Measurements from ENCODE around the gene ST6GAL1.

Gene ST6GAL1

GRCh38 chr3:187077537-187077936, 147.2 kb downstream of the ST6GAL1 start:
- TF ChIP-seq SUZ12 (IDR thresholded peaks at IDR 0.05; ENCODE audit: extremely low read depth, insufficient read depth, insufficient read length): no peak
- no peak for TF ChIP-seq YY1 (IDR thresholded peaks at IDR 0.05; ENCODE audit: insufficient read depth, insufficient read length)
- TF ChIP-seq ZNF274 (IDR thresholded peaks at IDR 0.05; ENCODE audit: low read depth, low read length): no peak
- Histone ChIP-seq H3K27me3 (ENCODE audit: insufficient read depth, insufficient read length) (no peaks in the 10 kb centered on the region), H3K4me1 (ENCODE audit: insufficient read depth, insufficient read length) (no peaks in the 10 kb centered on the region), H3K9me3 (ENCODE audit: insufficient read depth, low read length) (no peaks in the 10 kb centered on the region), H3K9ac (ENCODE audit: insufficient read length, low read depth) (no peak overlapping the region), H3K36me3 (ENCODE audit: insufficient read depth, insufficient read length, low read length) (peaks cover 57% of the 10 kb centered on the region), H3K4me3 (ENCODE audit: insufficient read length, low read depth) (no peak overlapping the region)
- DNase-seq (ENCODE audit: low read depth, low spot score): no peak

- no peak for TF ChIP-seq ZNF274 (IDR thresholded peaks at IDR 0.05; ENCODE audit: low read depth, low read length)
- TF ChIP-seq YY1 (IDR thresholded peaks at IDR 0.05; ENCODE audit: insufficient read depth, insufficient read length): no peak
- TF ChIP-seq SUZ12 (IDR thresholded peaks at IDR 0.05; ENCODE audit: extremely low read depth, insufficient read depth, insufficient read length): no peak
Observed at GRCh38 chr3:187079090-187080022, 149.0 kb downstream of the ST6GAL1 start.

GRCh38 chr3:187080799-187081450, 150.6 kb downstream of the ST6GAL1 start:
- no peaks in the 10 kb centered on the region for H3K27me3 ChIP-seq (ENCODE audit: insufficient read depth, insufficient read length)
- TF ChIP-seq ZNF274 (IDR thresholded peaks at IDR 0.05; ENCODE audit: low read depth, low read length): no peak
- TF ChIP-seq SUZ12 (IDR thresholded peaks at IDR 0.05; ENCODE audit: extremely low read depth, insufficient read depth, insufficient read length): no peak
- no peak for TF ChIP-seq YY1 (IDR thresholded peaks at IDR 0.05; ENCODE audit: insufficient read depth, insufficient read length)
- H3K9ac ChIP-seq (ENCODE audit: insufficient read length, low read depth): no peak overlapping the region
- DNase-seq (ENCODE audit: low read depth, low spot score): no peak
- H3K9me3 ChIP-seq (ENCODE audit: insufficient read depth, low read length): no peaks in the 10 kb centered on the region
- no peaks in the 10 kb centered on the region for H3K4me1 ChIP-seq (ENCODE audit: insufficient read depth, insufficient read length)
- H3K4me3 ChIP-seq (ENCODE audit: insufficient read length, low read depth): no peak overlapping the region
- H3K36me3 ChIP-seq (ENCODE audit: insufficient read depth, insufficient read length, low read length): peaks cover 27% of the 10 kb centered on the region

More at GRCh38 chr3:187079090-187080022, 149.0 kb downstream of the ST6GAL1 start:
- Histone ChIP-seq H3K4me1 (ENCODE audit: insufficient read depth, insufficient read length) (no peaks in the 10 kb centered on the region), H3K36me3 (ENCODE audit: insufficient read depth, insufficient read length, low read length) (peaks cover 42% of the 10 kb centered on the region), H3K4me3 (ENCODE audit: insufficient read length, low read depth) (no peak overlapping the region), H3K27me3 (ENCODE audit: insufficient read depth, insufficient read length) (no peaks in the 10 kb centered on the region), H3K9ac (ENCODE audit: insufficient read length, low read depth) (no peak overlapping the region), H3K9me3 (ENCODE audit: insufficient read depth, low read length) (no peaks in the 10 kb centered on the region)
- no peak for DNase-seq (ENCODE audit: low read depth, low spot score)

DNA sequence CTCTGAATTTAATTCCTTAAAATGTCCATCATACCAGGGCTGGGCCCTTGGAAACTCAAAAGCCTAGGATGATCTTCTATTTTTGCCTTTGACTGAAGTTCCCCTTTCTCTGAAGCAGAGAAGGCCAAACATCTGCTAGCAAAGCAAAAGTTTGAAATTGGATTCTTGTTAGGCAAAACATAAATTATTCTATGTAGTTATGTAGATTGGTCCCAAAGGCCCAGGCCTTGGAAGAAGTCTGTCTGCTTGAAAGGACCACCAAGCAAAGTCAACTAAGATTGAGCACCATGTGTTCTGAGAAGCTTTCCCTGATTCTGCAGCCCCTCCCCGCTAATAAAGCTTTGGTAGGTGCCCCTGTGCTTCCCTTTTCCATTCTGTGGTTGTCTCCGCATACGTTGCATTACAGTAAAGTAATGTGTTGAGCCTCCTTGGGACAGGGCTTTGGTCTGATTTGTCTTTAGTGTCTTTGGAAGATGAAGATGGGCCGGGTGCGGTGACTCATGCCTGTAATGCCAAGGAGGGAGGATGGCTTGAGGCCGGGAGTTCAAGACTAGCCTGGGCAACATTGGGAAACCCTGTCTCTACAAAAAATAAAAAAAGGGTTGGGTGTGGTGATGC, 152.5 kb downstream of the ST6GAL1 start:
- Histone ChIP-seq H3K36me3 (ENCODE audit: insufficient read depth, insufficient read length, low read length) (peaks cover 14% of the 10 kb centered on the region), H3K9ac (ENCODE audit: insufficient read length, low read depth) (no peak overlapping the region), H3K4me1 (ENCODE audit: insufficient read depth, insufficient read length) (no peaks in the 10 kb centered on the region), H3K4me3 (ENCODE audit: insufficient read length, low read depth) (no peak overlapping the region), H3K27me3 (ENCODE audit: insufficient read depth, insufficient read length) (no peaks in the 10 kb centered on the region), H3K9me3 (ENCODE audit: insufficient read depth, low read length) (peaks cover 11% of the 10 kb centered on the region)
- no peak for TF ChIP-seq YY1 (IDR thresholded peaks at IDR 0.05; ENCODE audit: insufficient read depth, insufficient read length)
- TF ChIP-seq ZNF274 (IDR thresholded peaks at IDR 0.05; ENCODE audit: low read depth, low read length): no peak
- DNase-seq (ENCODE audit: low read depth, low spot score): no peak

DNA sequence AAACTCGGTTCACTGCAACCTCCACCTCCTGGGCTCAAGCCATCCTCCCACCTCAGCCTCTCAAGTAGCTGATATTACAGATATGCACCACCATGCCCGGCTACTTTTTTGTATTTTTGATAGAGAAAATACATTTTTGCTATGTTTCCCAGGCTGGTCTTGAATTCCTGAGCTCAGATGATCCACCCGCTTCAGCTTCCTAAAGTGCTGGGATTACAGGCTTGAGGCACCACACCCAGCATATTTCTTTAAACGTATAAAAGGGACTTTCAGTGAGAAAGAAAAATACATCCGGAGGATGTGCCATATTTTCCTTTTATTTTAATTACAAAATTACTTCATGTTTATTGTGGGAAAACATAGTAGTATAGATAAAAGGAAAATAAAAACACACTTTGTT, 153.8 kb downstream of the ST6GAL1 start:
- peaks cover 3% of the 10 kb centered on the region for H3K36me3 ChIP-seq (ENCODE audit: insufficient read depth, insufficient read length, low read length)
- H3K27me3 ChIP-seq (ENCODE audit: insufficient read depth, insufficient read length): no peaks in the 10 kb centered on the region
- H3K4me1 ChIP-seq (ENCODE audit: insufficient read depth, insufficient read length): no peaks in the 10 kb centered on the region
- no peak for DNase-seq (ENCODE audit: low read depth, low spot score)
- peaks cover 21% of the 10 kb centered on the region for H3K9me3 ChIP-seq (ENCODE audit: insufficient read depth, low read length)
- no peak for TF ChIP-seq YY1 (IDR thresholded peaks at IDR 0.05; ENCODE audit: insufficient read depth, insufficient read length)
- H3K4me3 ChIP-seq (ENCODE audit: insufficient read length, low read depth): no peak overlapping the region
- no peak overlapping the region for H3K9ac ChIP-seq (ENCODE audit: insufficient read length, low read depth)

- TF ChIP-seq SUZ12 (IDR thresholded peaks at IDR 0.05; ENCODE audit: extremely low read depth, insufficient read depth, insufficient read length): no peak
- no peak for TF ChIP-seq YY1 (IDR thresholded peaks at IDR 0.05; ENCODE audit: insufficient read depth, insufficient read length)
- TF ChIP-seq ZNF274 (IDR thresholded peaks at IDR 0.05; ENCODE audit: low read depth, low read length): no peak
- no peak overlapping the region for H3K4me3 ChIP-seq (ENCODE audit: insufficient read length, low read depth)
- H3K27me3 ChIP-seq (ENCODE audit: insufficient read depth, insufficient read length): no peaks in the 10 kb centered on the region
- H3K36me3 ChIP-seq (ENCODE audit: insufficient read depth, insufficient read length, low read length): no peaks in the 10 kb centered on the region
- no peaks in the 10 kb centered on the region for H3K4me1 ChIP-seq (ENCODE audit: insufficient read depth, insufficient read length)
- H3K9me3 ChIP-seq (ENCODE audit: insufficient read depth, low read length): peaks cover 21% of the 10 kb centered on the region
- H3K9ac ChIP-seq (ENCODE audit: insufficient read length, low read depth): no peak overlapping the region
- DNase-seq (ENCODE audit: low read depth, low spot score): no peak
Observed at GRCh38 chr3:187084580-187084979, 154.3 kb downstream of the ST6GAL1 start.
